Natural killer cell (primary cell): ENCODE measurements around the gene ZNF154. TPM values are rescaled to one million over a fixed set of nuclear protein-coding genes. Genes with fewer than 3 reads are reported as not detected.
A peak's percentile ranks its signal among the peaks of the same experiment; 100 is the strongest.

Experiments
- ATAC-seq, 3 donors: fragments of 150-1000 bp in 2 of 3; fragments of 200-7000 bp in 1 of 3; cut with Tn5 transposase; 1 replicate in 1 of 3; 2 replicates in 2 of 3; pipeline ENCODE4 v1.10.0; 2021; ENCODE audit warnings: mild to moderate bottlenecking in 2 of 3, moderate library complexity in 2 of 3
- DNase-seq, 2 donors: peaks; one replicate each; pipeline versions ENCODE4 v3.0.0 to v3.0.0-alpha.2; 2013 to 2021; ENCODE audit warnings: mixed read lengths in 1 of 2
- H3K27ac ChIP-seq: one replicate; pipeline ENCODE4 v1.5.1; 2013; ENCODE audit warnings: mild to moderate bottlenecking, low read length
- H3K27me3 ChIP-seq: one replicate; pipeline ENCODE4 v1.6.1; 2013; ENCODE audit warnings: low read length; ENCODE audit not compliant: control insufficient read depth, insufficient read depth
- H3K36me3 ChIP-seq: one replicate; pipeline ENCODE4 v1.6.1; 2013; ENCODE audit warnings: low read length; ENCODE audit not compliant: control insufficient read depth, insufficient read depth
- H3K4me1 ChIP-seq: one replicate; pipeline ENCODE4 v1.6.1; 2013; ENCODE audit warnings: low read length; ENCODE audit not compliant: control insufficient read depth, insufficient read depth
- H3K4me3 ChIP-seq: one replicate; pipeline ENCODE4 v1.5.1; 2013; ENCODE audit warnings: low read length
- H3K9me3 ChIP-seq: one replicate; pipeline ENCODE4 v1.6.1; 2013; ENCODE audit warnings: low read length; ENCODE audit not compliant: control insufficient read depth, insufficient read depth
- H3K27ac Mint-ChIP-seq, 2 donors: one replicate each; pipeline ENCODE4 v1.8.0; 2022; ENCODE audit warnings: mild to moderate bottlenecking in 2 of 2, mixed read lengths in 2 of 2, moderate library complexity in 1 of 2
- H3K27me3 Mint-ChIP-seq, 2 donors: one replicate each; pipeline ENCODE4 v1.8.0; 2022; ENCODE audit warnings: low read depth in 2 of 2, mixed read lengths in 2 of 2
- H3K36me3 Mint-ChIP-seq: one replicate; pipeline ENCODE4 v1.8.0; 2022; ENCODE audit warnings: mixed read lengths
- H3K4me1 Mint-ChIP-seq, 2 donors: one replicate each; pipeline ENCODE4 v1.8.0; 2022; ENCODE audit warnings: mixed read lengths in 2 of 2
- H3K4me3 Mint-ChIP-seq: one replicate; pipeline ENCODE4 v1.8.0; 2022; ENCODE audit warnings: mild to moderate bottlenecking, moderate library complexity, mixed read lengths
- H3K9me3 Mint-ChIP-seq, 2 donors: one replicate each; pipeline ENCODE4 v1.8.0; 2022; ENCODE audit warnings: mixed read lengths in 2 of 2
- WGBS: methylation state at CpG from one replicate; pipeline ENCODE4 v1.1.7; 2013; ENCODE audit warnings: missing lambda C conversion rate; ENCODE audit not compliant: insufficient coverage; 5-methylcytosine and 5-hydroxymethylcytosine counted together
- intact Hi-C: fragments of 100-400 bp; cut with micrococcal nuclease; formaldehyde crosslinking; loops from one replicate; pipeline ENCODE4 v1.14.2; 2022
- total RNA-seq, 4 donors: library from RNA; stranded (reverse); fragments of 120-200 nt in 1 of 4; gene quantifications; one replicate each; pipeline versions ENCODE4 v1.2.3 to v1.2.4, GENCODE V29; 2013 to 2022
- TF ChIP-seq, protein P1 (sequence below): fragments of 200-600 bp; IDR thresholded peaks from one replicate; pipeline ENCODE4 v1.8.0; 2022; ENCODE audit warnings: antibody characterized with exemption

The ZNF154 gene
- total RNA-seq, 3 donors from 2014 or later (not counting 1 experiment from before 2014, with no cell fraction given): 4.2 to 21.6 (median 9.5) TPM

DNA sequence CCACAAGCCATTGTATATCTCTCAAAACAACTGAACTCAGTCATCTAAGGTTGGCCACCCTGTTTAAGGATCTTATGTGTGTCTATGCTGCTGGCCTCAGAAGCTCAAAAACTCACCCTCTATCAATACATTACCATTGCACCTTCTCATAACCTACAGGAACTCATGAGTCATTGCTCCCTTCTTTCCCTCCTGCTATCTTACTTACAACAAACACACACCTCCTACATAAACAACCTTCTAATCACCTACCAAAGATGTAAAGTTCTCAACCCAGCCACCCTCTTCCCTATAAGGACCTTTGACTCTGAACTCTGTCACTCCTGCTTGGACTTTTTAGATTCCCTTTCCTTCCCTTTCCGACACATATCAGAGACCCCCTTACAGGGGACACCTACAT, 53.6 kb downstream of the ZNF154 start:
- 100% methylated on average over 1 of the region's 1 CpG for WGBS
- H3K36me3 Mint-ChIP-seq: peaks cover 32% of the 10 kb centered on the region
- no peak for ATAC-seq
- no peak overlapping the region for H3K4me3 ChIP-seq
- no peak for DNase-seq
- H3K4me3 Mint-ChIP-seq: no peak overlapping the region
- no peaks in the 10 kb centered on the region for H3K27me3 ChIP-seq
- peaks cover 13 to 25% of the 10 kb centered on the region in 2 donors for H3K9me3 Mint-ChIP-seq
- H3K4me1 ChIP-seq: peaks cover 13% of the 10 kb centered on the region
- H3K36me3 ChIP-seq: no peaks in the 10 kb centered on the region
- intact Hi-C loops: no loop called here
- H3K27ac Mint-ChIP-seq: no peak overlapping the region
- H3K9me3 ChIP-seq: peaks cover 22% of the 10 kb centered on the region
- TF ChIP-seq, protein P1, sequence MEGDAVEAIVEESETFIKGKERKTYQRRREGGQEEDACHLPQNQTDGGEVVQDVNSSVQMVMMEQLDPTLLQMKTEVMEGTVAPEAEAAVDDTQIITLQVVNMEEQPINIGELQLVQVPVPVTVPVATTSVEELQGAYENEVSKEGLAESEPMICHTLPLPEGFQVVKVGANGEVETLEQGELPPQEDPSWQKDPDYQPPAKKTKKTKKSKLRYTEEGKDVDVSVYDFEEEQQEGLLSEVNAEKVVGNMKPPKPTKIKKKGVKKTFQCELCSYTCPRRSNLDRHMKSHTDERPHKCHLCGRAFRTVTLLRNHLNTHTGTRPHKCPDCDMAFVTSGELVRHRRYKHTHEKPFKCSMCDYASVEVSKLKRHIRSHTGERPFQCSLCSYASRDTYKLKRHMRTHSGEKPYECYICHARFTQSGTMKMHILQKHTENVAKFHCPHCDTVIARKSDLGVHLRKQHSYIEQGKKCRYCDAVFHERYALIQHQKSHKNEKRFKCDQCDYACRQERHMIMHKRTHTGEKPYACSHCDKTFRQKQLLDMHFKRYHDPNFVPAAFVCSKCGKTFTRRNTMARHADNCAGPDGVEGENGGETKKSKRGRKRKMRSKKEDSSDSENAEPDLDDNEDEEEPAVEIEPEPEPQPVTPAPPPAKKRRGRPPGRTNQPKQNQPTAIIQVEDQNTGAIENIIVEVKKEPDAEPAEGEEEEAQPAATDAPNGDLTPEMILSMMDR: no peak
- H3K27me3 Mint-ChIP-seq: peaks cover 18 to 24% of the 10 kb centered on the region in 2 donors
- no peak overlapping the region for H3K27ac ChIP-seq
- H3K4me1 Mint-ChIP-seq: peaks cover 11 to 22% of the 10 kb centered on the region in 2 donors

DNA sequence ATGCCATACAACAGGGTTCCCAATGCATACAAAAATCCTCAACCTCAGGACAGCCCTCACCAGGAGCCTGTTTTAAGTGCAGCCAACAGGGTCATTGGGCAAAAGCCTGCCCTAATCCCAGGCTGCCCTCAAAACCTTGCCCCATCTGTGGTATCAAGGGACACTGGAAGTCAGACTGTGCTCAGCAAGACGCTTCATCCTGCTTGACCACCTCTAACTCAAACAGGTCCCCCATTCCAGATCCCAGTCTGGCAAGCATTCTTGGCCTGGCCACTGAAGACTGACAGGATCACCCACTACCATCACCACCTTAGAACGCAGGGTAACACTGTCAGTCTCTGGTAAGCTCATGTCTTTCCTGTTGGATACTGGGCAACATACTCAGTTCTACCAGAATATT, 55.3 kb downstream of the ZNF154 start:
- peaks cover 13 to 25% of the 10 kb centered on the region in 2 donors for H3K9me3 Mint-ChIP-seq
- peaks cover 22% of the 10 kb centered on the region for H3K9me3 ChIP-seq
- TF ChIP-seq, protein P1: no peak
- intact Hi-C loops: no loop called here
- H3K36me3 ChIP-seq: no peaks in the 10 kb centered on the region
- H3K27ac Mint-ChIP-seq: no peak overlapping the region
- WGBS: 88% methylated on average over 2 of the region's 2 CpGs
- no peak overlapping the region for H3K4me3 ChIP-seq
- H3K4me3 Mint-ChIP-seq: no peak overlapping the region
- H3K4me1 ChIP-seq: peaks cover 13% of the 10 kb centered on the region
- H3K36me3 Mint-ChIP-seq: peaks cover 33% of the 10 kb centered on the region
- H3K4me1 Mint-ChIP-seq: peaks cover 11 to 22% of the 10 kb centered on the region in 2 donors
- no peak overlapping the region for H3K27ac ChIP-seq
- ATAC-seq (no peak), DNase-seq (no peak)
- no peaks in the 10 kb centered on the region for H3K27me3 ChIP-seq
- H3K27me3 Mint-ChIP-seq: peaks cover 9 to 12% of the 10 kb centered on the region in 2 donors

DNA sequence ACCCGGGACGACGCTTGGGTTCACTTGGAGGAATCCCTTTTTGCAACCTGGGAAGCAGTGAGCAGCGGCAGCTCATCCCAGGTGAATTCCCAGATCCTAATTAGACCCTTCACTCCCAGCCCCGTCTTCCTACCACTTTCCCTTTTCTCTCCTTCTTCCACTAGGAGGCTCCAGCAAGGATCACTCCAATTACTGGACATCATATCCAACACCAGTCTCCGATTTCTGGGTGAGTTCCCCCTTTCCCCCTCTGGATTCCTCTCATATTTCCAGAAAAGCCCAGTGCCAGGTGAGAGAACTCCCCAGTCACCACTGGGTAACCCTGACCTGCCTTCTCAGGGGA, 57.4 kb downstream of the ZNF154 start:
- H3K27ac ChIP-seq: no peak overlapping the region
- H3K4me3 Mint-ChIP-seq: peak overlapping the region; percentile 62
- peak overlapping the region; percentile 69 to 77 for H3K27ac Mint-ChIP-seq
- H3K4me1 ChIP-seq: peaks cover 13% of the 10 kb centered on the region
- H3K27me3 Mint-ChIP-seq: peaks cover 7 to 12% of the 10 kb centered on the region in 2 donors
- peaks cover 43% of the 10 kb centered on the region for H3K36me3 Mint-ChIP-seq
- intact Hi-C loops: no loop called here
- H3K4me1 Mint-ChIP-seq: peaks cover 11 to 22% of the 10 kb centered on the region in 2 donors
- no peak overlapping the region for H3K4me3 ChIP-seq
- 76% methylated on average over 6 of the region's 6 CpGs for WGBS
- no peaks in the 10 kb centered on the region for H3K27me3 ChIP-seq
- TF ChIP-seq, protein P1: no peak
- H3K9me3 Mint-ChIP-seq: peaks cover 15 to 27% of the 10 kb centered on the region in 2 donors
- H3K36me3 ChIP-seq: no peaks in the 10 kb centered on the region
- DNase-seq (no peak), ATAC-seq (no peak)
- H3K9me3 ChIP-seq: peaks cover 30% of the 10 kb centered on the region

DNA sequence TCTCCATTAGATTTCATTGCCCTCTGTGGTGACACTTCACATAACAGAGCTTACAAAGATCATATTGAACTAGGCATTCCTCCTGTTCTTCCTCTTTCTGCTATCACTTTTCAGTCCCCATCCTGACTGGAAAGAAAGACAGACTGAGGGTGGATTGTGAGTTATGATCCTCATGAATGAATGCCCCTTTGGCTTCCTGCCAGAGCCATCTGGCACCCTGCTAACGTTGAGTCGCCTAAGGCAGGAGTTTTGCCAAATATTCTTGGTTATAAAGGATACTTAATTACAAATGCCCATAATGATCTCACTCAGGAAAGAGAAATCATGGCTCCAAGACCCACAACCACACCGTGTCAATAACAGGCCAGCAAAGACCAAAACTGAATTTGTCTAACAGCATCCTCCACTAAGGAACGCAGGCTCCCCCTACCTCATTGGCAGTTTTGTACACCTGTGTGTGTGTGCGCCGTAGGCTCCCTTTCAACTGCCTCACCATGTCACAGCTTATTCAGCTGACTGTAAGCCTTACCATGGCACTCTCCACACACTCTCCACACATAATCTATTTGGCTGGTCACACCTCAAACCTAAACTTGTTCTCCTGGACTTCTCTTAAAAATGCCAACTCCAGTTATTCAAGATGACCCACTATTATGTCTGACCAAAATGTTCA, 60.5 kb downstream of the ZNF154 start:
- Mint-ChIP-seq H3K36me3 (peaks cover 29% of the 10 kb centered on the region), H3K4me3 (no peak overlapping the region), H3K4me1 (peaks cover 11 to 17% of the 10 kb centered on the region in 2 donors), H3K27me3 (no peaks in the 10 kb centered on the region), H3K9me3 (peaks cover 13 to 14% of the 10 kb centered on the region in 2 donors), H3K27ac (no peak overlapping the region)
- TF ChIP-seq, protein P1: no peak
- H3K4me1 ChIP-seq: peaks cover 13% of the 10 kb centered on the region
- no peak for DNase-seq
- H3K4me3 ChIP-seq: no peak overlapping the region
- H3K36me3 ChIP-seq: no peaks in the 10 kb centered on the region
- WGBS: 85% methylated on average over 5 of the region's 6 CpGs
- peaks cover 27% of the 10 kb centered on the region for H3K9me3 ChIP-seq
- no peaks in the 10 kb centered on the region for H3K27me3 ChIP-seq
- intact Hi-C loops: no loop called here
- no peak for ATAC-seq
- no peak overlapping the region for H3K27ac ChIP-seq
